H1 (cell line): ENCODE results near the gene CEP70. TPM values are rescaled to one million over a fixed set of nuclear protein-coding genes. Genes with fewer than 3 reads are reported as not detected.

Experiments used
- CTCF ChIA-PET: fragments of 300-600 bp; sonication (Branson Sonifier 250); formaldehyde crosslinking; loops from one replicate; lab custom pipeline; 2021; ENCODE audit not compliant: partially characterized antibody; lab: Charles Lee
- POLR2A ChIA-PET: fragments of 300-600 bp; sonication (Branson Sonifier 250); formaldehyde crosslinking; loops from one replicate; lab custom pipeline; 2021; ENCODE audit warnings: inconsistent platforms; ENCODE audit not compliant: partially characterized antibody; lab: Charles Lee
- DNase-seq, 2 experiments: peaks; one replicate each; pipeline versions ENCODE4 v3.0.0 to v3.0.0-alpha.2; 2010 to 2022; ENCODE audit warnings: low spot score in 2 of 2, low read depth in 1 of 2, mixed read lengths in 1 of 2
- FAIRE-seq: peaks from 2 replicates; lab custom pipeline; 2011; peaks lifted over from hg19 to GRCh38; lab: Jason Lieb, UNC
- H2AFZ ChIP-seq: 2 replicates; pipeline ENCODE4 v1.8.1; 2012; ENCODE audit warnings: low read length, inconsistent platforms
- H2AK5ac ChIP-seq: 2 replicates; pipeline ENCODE4 v1.6.1; 2013; ENCODE audit warnings: low read depth, low read length
- H2BK120ac ChIP-seq: replicated peaks from 2 replicates; pipeline ENCODE3; 2013; ENCODE audit warnings: low read depth, low read length, inconsistent platforms
- H2BK12ac ChIP-seq: 2 replicates; pipeline ENCODE4 v1.6.1; 2013; ENCODE audit warnings: low read depth, low read length
- H2BK15ac ChIP-seq: 2 replicates; pipeline ENCODE4 v1.6.1; 2013; ENCODE audit warnings: low read length
- H2BK20ac ChIP-seq: 2 replicates; pipeline ENCODE4 v1.6.1; 2013; ENCODE audit warnings: low read length
- H2BK5ac ChIP-seq: 2 replicates; pipeline ENCODE4 v1.6.1; 2013; ENCODE audit warnings: low read depth, low read length
- H3K14ac ChIP-seq: 2 replicates; pipeline ENCODE4 v1.6.1; 2013; ENCODE audit warnings: inconsistent platforms; ENCODE audit not compliant: insufficient read length
- H3K18ac ChIP-seq: 2 replicates; pipeline ENCODE4 v1.6.1; 2013; ENCODE audit warnings: low read length; ENCODE audit errors: extremely low read depth
- H3K23ac ChIP-seq: 2 replicates; pipeline ENCODE4 v1.6.1; 2013; ENCODE audit warnings: inconsistent platforms; ENCODE audit not compliant: insufficient read length
- H3K23me2 ChIP-seq: 2 replicates; pipeline ENCODE4 v1.6.1; 2013; ENCODE audit warnings: low read depth, low read length
- H3K27ac ChIP-seq: 2 replicates; pipeline ENCODE4 v1.6.1; 2011; ENCODE audit warnings: low read depth, low read length, inconsistent platforms
- H3K27me3 ChIP-seq, 4 experiments: replicated peaks in 1 of 4; 1 replicate in 1 of 4; 2 replicates in 3 of 4; pipeline versions ENCODE4 v1.6.1 to v1.8.1; 2011 to 2013; ENCODE audit warnings: low read length in 3 of 4, mild to moderate bottlenecking in 3 of 4, inconsistent platforms in 2 of 4, mixed read lengths in 2 of 4, moderate library complexity in 1 of 4; ENCODE audit not compliant: control insufficient read depth in 3 of 4, insufficient read depth in 3 of 4; ENCODE audit errors: extremely low read depth in 1 of 4
- H3K36me3 ChIP-seq, 4 experiments: 2 replicates each; pipeline versions ENCODE4 v1.6.1 to v1.8.1; 2011 to 2013; ENCODE audit warnings: mild to moderate bottlenecking in 4 of 4, low read length in 3 of 4, moderate library complexity in 2 of 4, control low read depth in 1 of 4, inconsistent platforms in 1 of 4; ENCODE audit not compliant: insufficient read depth in 4 of 4, control insufficient read depth in 2 of 4
- H3K4ac ChIP-seq: replicated peaks from 2 replicates; pipeline ENCODE3; 2013; ENCODE audit warnings: low read length, low read depth, mixed read lengths, inconsistent platforms; ENCODE audit not compliant: insufficient read length
- H3K4me1 ChIP-seq, 4 experiments: replicated peaks in 1 of 4; 1 replicate in 1 of 4; 2 replicates in 3 of 4; pipeline versions ENCODE4 v1.6.1 to v1.8.1; 2011 to 2013; ENCODE audit warnings: low read length in 3 of 4, inconsistent platforms in 2 of 4, mixed read lengths in 1 of 4; ENCODE audit not compliant: insufficient read depth in 4 of 4, control insufficient read depth in 3 of 4
- H3K4me2 ChIP-seq, 2 experiments: 2 replicates each; pipeline versions ENCODE4 v1.6.1 to v1.8.1; 2011 to 2013; ENCODE audit warnings: low read depth in 2 of 2, low read length in 2 of 2, control low read depth in 1 of 2, inconsistent platforms in 1 of 2, mild to moderate bottlenecking in 1 of 2; ENCODE audit not compliant: insufficient read depth in 1 of 2
- H3K4me3 ChIP-seq, 4 experiments: fragments of 200-600, 300-600 bp in 1 of 4; sonication (generic), shearing (Covaris generic), sonication (Bioruptor Twin) in 1 of 4; 2 replicates each; pipeline versions ENCODE4 v1.5.1 to v1.8.1; 2011 to 2016; ENCODE audit warnings: low read length in 4 of 4, low read depth in 3 of 4, control low read depth in 2 of 4, inconsistent platforms in 2 of 4, mild to moderate bottlenecking in 2 of 4, mixed read lengths in 1 of 4, moderate library complexity in 1 of 4; ENCODE audit not compliant: insufficient read depth in 2 of 4; ENCODE audit errors: extremely low read depth in 1 of 4
- H3K56ac ChIP-seq: replicated peaks from 2 replicates; pipeline ENCODE3; 2013; ENCODE audit warnings: low read depth, mild to moderate bottlenecking, mixed read lengths, low read length, inconsistent platforms; ENCODE audit not compliant: insufficient read length
- H3K79me1 ChIP-seq: 2 replicates; pipeline ENCODE4 v1.6.1; 2013; ENCODE audit warnings: low read depth, low read length, control low read depth
- H3K79me2 ChIP-seq, 2 experiments: 2 replicates each; pipeline versions ENCODE4 v1.6.1 to v1.8.1; 2012 to 2013; ENCODE audit warnings: low read length in 2 of 2, mild to moderate bottlenecking in 2 of 2, inconsistent platforms in 1 of 2; ENCODE audit not compliant: insufficient read depth in 2 of 2, control insufficient read depth in 1 of 2
- H3K9ac ChIP-seq, 4 experiments: replicated peaks in 1 of 4; 1 replicate in 1 of 4; 2 replicates in 3 of 4; pipeline versions ENCODE4 v1.6.1 to v1.8.1; 2011 to 2013; ENCODE audit warnings: low read depth in 3 of 4, low read length in 3 of 4, control low read depth in 2 of 4, mild to moderate bottlenecking in 2 of 4, moderate library complexity in 2 of 4, inconsistent platforms in 1 of 4; ENCODE audit errors: extremely low read depth in 1 of 4
- H3K9me3 ChIP-seq, 2 experiments: 2 replicates each; pipeline versions ENCODE4 v1.6.1 to v1.8.1; 2012 to 2013; ENCODE audit warnings: mild to moderate bottlenecking in 2 of 2, moderate library complexity in 2 of 2, control low read depth in 1 of 2, inconsistent platforms in 1 of 2, low read depth in 1 of 2, low read length in 1 of 2, mixed read lengths in 1 of 2; ENCODE audit not compliant: insufficient read depth in 2 of 2
- H4K20me1 ChIP-seq, 2 experiments: replicated peaks in 1 of 2; 2 replicates each; pipeline versions ENCODE3 to v1.8.1; 2011 to 2013; ENCODE audit warnings: inconsistent platforms in 2 of 2, low read length in 2 of 2, mild to moderate bottlenecking in 1 of 2; ENCODE audit not compliant: insufficient read depth in 2 of 2, control insufficient read depth in 1 of 2
- H4K5ac ChIP-seq: 2 replicates; pipeline ENCODE4 v1.6.1; 2013; ENCODE audit warnings: low read length, low read depth, mixed read lengths, inconsistent platforms; ENCODE audit not compliant: insufficient read length
- H4K8ac ChIP-seq: 2 replicates; pipeline ENCODE4 v1.8.0; 2013; ENCODE audit warnings: mild to moderate bottlenecking, moderate library complexity, low read length, inconsistent platforms; ENCODE audit not compliant: insufficient read depth; ENCODE audit errors: extremely low read depth
- H4K91ac ChIP-seq: replicated peaks from 2 replicates; pipeline ENCODE3; 2013; ENCODE audit warnings: low read length, mixed read lengths, inconsistent platforms; ENCODE audit not compliant: insufficient read length
- SP2 ChIP-seq: IDR thresholded peaks from 2 replicates; pipeline ENCODE4 v1.6.1; 2012; ENCODE audit warnings: mild to moderate bottlenecking, low read length, inconsistent platforms
- TAF7 ChIP-seq: optimal IDR thresholded peaks from 2 replicates; pipeline ENCODE3; 2011; ENCODE audit warnings: low read depth, mild to moderate bottlenecking, inconsistent platforms, low read length, moderate library complexity, borderline replicate concordance
- WGBS, 2 experiments: shearing (Covaris generic) in 1 of 2; methylation state at CpG; one replicate each; pipeline versions ENCODE4 v1.1.6 to v1.1.7; 2013 to 2015; ENCODE audit warnings: low lambda C conversion rate in 2 of 2, mixed read lengths in 2 of 2, inconsistent platforms in 1 of 2, low coverage in 1 of 2, missing lambda C conversion rate in 1 of 2; ENCODE audit not compliant: insufficient replicate concordance in 2 of 2, insufficient coverage in 1 of 2, insufficient read length in 1 of 2; ENCODE audit errors: extremely low coverage in 1 of 2, missing lambda C conversion rate in 1 of 2; 5-methylcytosine and 5-hydroxymethylcytosine counted together
- polyA plus RNA-seq, 7 experiments: library from polyadenylated mRNA; depleted of rRNA in 3 of 7; stranded (reverse) in 5 of 7; unstranded in 2 of 7; fragments of >200 nt in 5 of 7; fragments of 200-250 nt in 2 of 7; gene quantifications; 1 replicate in 5 of 7; 2 replicates in 1 of 7; 4 replicates in 1 of 7; pipeline versions ENCODE4 v1.2.1 to v1.2.3, GENCODE V29; 2011 to 2013; ENCODE audit warnings: missing spikeins in 2 of 7, mixed read lengths in 2 of 7
- total RNA-seq: library from RNA; stranded (reverse); fragmentation: NEBNext Ultra II Directional; extraction: Animal tissue kit (Norgen Biotek cat#: 25700); gene quantifications from 2 replicates; pipeline ENCODE4 v1.2.1, GENCODE V29; 2021

Gene CEP70
- total and polyA plus RNA-seq, 2 of the 8 experiments (the other 6 are each of a cell fraction or from before 2014, with no cell fraction given), result 3.9 to 26.2 TPM

- no peak for FAIRE-seq
- H3K4me1 ChIP-seq, result no peaks in the 10 kb centered on the region
- no peak overlapping the region for H3K56ac ChIP-seq
- H4K20me1 ChIP-seq, result peaks cover 0 to 6% of the 10 kb centered on the region in 2 experiments
- no peak overlapping the region for H2BK5ac ChIP-seq
- H2BK20ac ChIP-seq, result no peak overlapping the region
- H3K4me2 ChIP-seq, result no peak overlapping the region
- H3K27me3 ChIP-seq, result no peaks in the 10 kb centered on the region
- DNase-seq, result peak in 1 of 2 experiments; percentile 36
- H3K14ac ChIP-seq, result no peak overlapping the region
- TF ChIP-seq TAF7, result no peak
- TF ChIP-seq SP2, result no peak
- WGBS, 2 experiments, result 80% methylated on average over 9 of the region's 9 CpGs; no CpG with 5 or more reads in 1 of the 2 experiments
- no peak overlapping the region for H4K5ac ChIP-seq
- no peak overlapping the region for H4K8ac ChIP-seq
- no peak overlapping the region for H2BK12ac ChIP-seq
- H3K9ac ChIP-seq, result no peak overlapping the region
- H3K79me2 ChIP-seq, result no peaks in the 10 kb centered on the region
- H2BK120ac ChIP-seq, result no peak overlapping the region
- H3K4me3 ChIP-seq, result no peak overlapping the region
- H2AFZ ChIP-seq, result no peak overlapping the region
- ChIA-PET CTCF (interaction anchor here (0.7 to 3.7 kb wide), 8 partner anchors 8 to 477 kb away, joined by 3 to 21 read pairs (median 4); no protein-coding TSS in a partner anchor), POLR2A (interaction anchor here (1.3 kb wide), 1 partner anchor 11 kb away, joined by 3 read pairs; no protein-coding TSS in a partner anchor)
- no peak overlapping the region for H3K18ac ChIP-seq
- H3K36me3 ChIP-seq, result no peaks in the 10 kb centered on the region; a peak in 1 of 8 replicates
- H2AK5ac ChIP-seq, result no peak overlapping the region
- no peaks in the 10 kb centered on the region; the same call in 1 of the 2 replicates for H3K23me2 ChIP-seq
- H4K91ac ChIP-seq, result no peak overlapping the region
- no peak overlapping the region for H3K4ac ChIP-seq
- H3K79me1 ChIP-seq, result no peaks in the 10 kb centered on the region
- H3K23ac ChIP-seq, result no peak overlapping the region
- H3K9me3 ChIP-seq, result peaks cover 0 to 3% of the 10 kb centered on the region in 2 experiments; a peak in 2 of 4 replicates
- no peak overlapping the region for H3K27ac ChIP-seq
- no peak overlapping the region for H2BK15ac ChIP-seq
These were observed 135.1 kb downstream of the CEP70 start for GRCh38 chr3:138458774-138459499.
